NCI-H2171 (cell line): Measurements from ENCODE around the gene CDH2.
"Not testable (repeated sequence)": the region's sequence is repeated elsewhere in the genome, so short reads cannot be mapped to it uniquely, and the experiment has no call there.

Experiments used
- DNase-seq: peaks from one replicate; lab custom pipeline; 2025; lab: John Stamatoyannopoulos, UW

Gene CDH2

DNA sequence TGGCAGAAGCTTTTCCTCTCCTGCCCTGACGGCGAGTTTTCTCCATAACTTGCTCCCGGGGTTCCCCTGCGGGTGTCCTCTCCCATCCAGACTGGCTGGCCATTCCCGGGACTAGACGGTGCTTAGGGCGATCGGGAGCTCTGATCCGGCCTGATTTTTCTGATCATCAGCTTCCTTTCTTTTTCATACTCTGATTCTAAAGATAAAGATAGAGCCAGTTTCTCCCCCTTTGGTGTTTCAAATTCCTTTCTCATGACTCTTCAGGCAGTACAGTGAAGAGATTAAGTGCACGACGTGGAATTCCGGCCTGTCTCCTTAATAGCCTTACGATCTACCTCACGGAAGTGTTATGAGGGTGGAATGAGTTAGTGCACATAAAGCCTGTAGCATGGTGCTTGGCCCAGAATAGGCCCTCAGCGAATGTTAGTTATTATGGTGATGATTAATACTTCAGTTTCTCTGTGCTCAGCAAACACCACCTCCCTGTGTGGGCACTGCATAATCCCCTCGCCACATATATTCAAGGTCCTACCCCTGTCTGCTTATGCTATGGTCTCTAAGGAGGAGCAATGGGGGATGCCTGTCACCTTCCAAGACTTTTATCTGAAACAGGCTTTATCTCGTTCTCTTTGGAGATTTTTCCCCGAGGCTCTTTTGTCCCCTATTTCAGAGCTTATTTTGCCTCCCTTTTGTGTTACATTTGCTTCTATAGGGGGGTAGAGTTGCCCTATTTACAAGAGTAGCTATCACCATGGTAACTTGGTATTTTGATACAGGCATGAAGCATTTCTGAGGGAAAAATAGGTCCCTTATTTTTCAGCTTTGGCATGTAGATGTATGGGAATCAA, 254.8 kb downstream of the CDH2 start:
- no peak for DNase-seq

DNA sequence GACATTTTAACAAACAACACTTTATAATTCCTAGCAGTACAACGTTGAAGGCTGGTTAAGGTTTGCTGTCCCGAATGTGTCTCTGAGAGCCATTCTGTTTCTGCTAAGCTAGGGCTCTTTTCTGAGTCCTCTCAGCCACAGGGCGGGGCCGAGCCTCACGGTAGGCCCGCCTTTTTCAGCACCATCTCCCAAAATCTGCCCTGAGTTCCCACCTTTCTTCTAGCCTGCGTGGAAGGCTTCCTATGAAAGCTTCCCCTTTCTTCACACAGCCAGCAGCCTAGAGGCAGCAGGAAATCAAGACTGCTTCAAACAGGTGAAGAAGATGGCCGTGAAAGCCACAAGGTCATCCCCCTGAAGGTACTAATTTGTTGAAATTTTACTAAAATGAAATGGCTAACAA, 255.5 kb downstream of the CDH2 start:
- DNase-seq = no peak

DNA sequence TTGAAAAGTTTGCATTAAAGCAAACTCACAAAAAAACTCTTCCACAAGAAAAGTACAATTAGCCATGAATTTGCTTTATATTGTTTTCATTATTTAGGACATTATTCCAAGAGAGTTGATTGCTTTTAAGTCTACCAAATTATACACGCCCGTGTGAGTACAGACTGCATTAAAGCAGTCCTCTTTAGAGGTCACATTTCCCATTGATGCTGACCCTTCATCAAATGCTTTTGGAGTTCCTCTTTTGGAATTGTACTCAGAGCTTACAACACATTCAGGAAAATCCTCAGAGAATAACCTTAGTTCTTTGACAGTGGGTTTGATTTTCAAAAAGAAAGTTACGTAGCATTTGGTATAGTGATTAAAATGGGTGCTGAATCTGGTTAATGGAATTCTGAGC, 256.1 kb downstream of the CDH2 start:
- no peak for DNase-seq

DNA sequence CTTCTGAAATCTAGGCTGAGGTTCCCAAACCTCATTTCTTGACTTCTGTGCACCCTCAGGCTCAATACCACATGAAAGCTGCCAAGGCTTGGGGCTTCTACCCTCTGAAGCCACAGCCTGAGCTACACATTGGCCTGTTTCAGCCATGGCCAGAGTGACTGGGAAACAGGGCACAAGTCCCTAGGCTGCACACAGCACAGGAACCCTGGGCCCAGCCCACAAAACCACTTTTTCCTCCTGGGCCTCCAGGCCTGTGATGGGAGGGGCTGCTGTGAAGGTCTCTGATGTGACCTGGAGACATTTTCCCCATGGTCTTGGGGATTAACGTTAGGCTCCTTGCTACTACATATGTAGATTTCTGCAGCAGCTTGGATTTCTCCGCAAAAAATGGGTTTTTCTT, 270.7 kb downstream of the CDH2 start:
- DNase-seq = not testable (repeated sequence)

DNA sequence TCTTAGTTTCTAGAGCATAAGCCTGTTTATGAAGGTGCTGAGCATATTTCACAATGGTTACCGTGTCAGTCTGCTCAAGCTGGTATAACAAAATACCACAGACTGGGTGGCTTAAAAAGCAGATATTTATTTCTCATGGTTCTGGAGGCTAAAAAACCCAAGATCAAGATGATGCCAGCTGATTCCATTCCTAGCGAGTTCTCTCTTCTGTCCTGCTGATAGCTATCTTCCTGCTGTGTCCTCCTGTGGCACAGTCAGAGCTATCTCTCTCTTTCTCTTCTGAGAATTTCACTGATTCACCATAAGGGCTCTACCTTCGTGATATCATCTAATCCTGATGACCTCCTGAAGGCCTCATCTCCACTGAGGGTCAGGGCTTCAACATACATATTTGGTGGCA, 273.0 kb downstream of the CDH2 start:
- no peak for DNase-seq

DNA sequence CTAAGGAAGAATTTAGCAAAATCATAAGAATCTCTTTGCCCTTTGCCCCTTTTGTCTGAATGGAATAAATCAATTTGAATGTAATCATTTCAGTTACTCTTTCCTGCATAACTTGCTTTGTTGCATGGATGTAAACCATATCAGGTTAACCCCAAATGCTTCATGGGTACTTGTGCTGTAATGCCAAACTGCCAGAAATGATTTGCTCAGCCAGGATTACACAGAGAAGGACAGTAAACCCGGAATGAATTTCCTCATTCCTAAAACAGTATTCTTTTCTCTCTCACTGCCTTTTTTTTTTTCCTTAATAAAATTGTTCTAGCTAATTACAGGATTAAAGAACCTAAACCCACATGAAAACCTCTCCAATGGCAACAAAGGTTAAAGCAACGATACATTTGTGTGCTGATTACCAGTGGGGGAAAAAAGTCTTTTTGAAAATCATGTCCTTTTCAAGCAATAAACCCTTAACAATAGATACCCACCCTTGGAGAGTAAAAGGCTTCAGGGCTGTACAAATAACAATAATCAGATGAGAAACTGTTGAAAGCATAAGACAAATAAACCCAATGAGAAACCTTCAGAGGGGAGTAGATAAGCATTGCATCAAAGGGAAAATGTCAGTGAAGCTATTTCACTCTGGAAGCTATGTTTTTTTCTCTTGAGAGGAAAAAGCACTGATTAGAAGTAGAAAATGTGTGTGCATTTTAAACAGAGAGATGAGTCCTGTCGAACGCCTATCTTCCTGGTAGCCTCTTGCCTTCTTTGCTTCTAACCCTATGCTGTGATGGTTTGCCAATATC, 275.3 kb downstream of the CDH2 start:
- no peak for DNase-seq
